ENCODE results near the gene SALL1.

Gene SALL1

GRCh38 chr16:51150888-51151320, at the start of gene SALL1:
TSS of gene SALL1 (minus strand) at chr16:51151270. CDS start at chr16:51151241, 29 bp downstream.
- DNase-seq = no peak

GRCh38 chr16:51200793-51201192, 49.7 kb upstream of the SALL1 start:
- no peak for DNase-seq

GRCh38 chr16:51197953-51198748, 47.1 kb upstream of the SALL1 start:
- DNase-seq = no peak

- no peak for DNase-seq
Observed at GRCh38 chr16:51193879-51194278, 42.8 kb upstream of the SALL1 start.

- DNase-seq = no peak
Observed at GRCh38 chr16:51184702-51185433, 33.8 kb upstream of the SALL1 start.

- DNase-seq = no peak
Observed at GRCh38 chr16:51181503-51181811, 30.4 kb upstream of the SALL1 start.

- no peak for DNase-seq
Observed at GRCh38 chr16:51180719-51181502, 29.8 kb upstream of the SALL1 start.

- no peak for DNase-seq
Observed at GRCh38 chr16:51175081-51175480, 24.0 kb upstream of the SALL1 start.

GRCh38 chr16:51172368-51172767, 21.3 kb upstream of the SALL1 start:
- DNase-seq = no peak

GRCh38 chr16:51168755-51169154, 17.7 kb upstream of the SALL1 start:
- DNase-seq = no peak

GRCh38 chr16:51167170-51167895, 16.3 kb upstream of the SALL1 start:
- no peak for DNase-seq

- no peak for DNase-seq
Observed at GRCh38 chr16:51166541-51166940, 15.5 kb upstream of the SALL1 start.

- DNase-seq = no peak
Observed at GRCh38 chr16:51166091-51166490, 15.0 kb upstream of the SALL1 start.

GRCh38 chr16:51165043-51165442, 14.0 kb upstream of the SALL1 start:
- DNase-seq = no peak

- DNase-seq = no peak
Observed at GRCh38 chr16:51164574-51164973, 13.5 kb upstream of the SALL1 start.

- DNase-seq = no peak
Observed at GRCh38 chr16:51163894-51164566, 13.0 kb upstream of the SALL1 start.

GRCh38 chr16:51163366-51163765, 12.3 kb upstream of the SALL1 start:
- no peak for DNase-seq

GRCh38 chr16:51161440-51162195, 10.5 kb upstream of the SALL1 start:
- DNase-seq = no peak

- DNase-seq = no peak
Observed at GRCh38 chr16:51159865-51160264, 8.8 kb upstream of the SALL1 start.

GRCh38 chr16:51159296-51159695, 8.2 kb upstream of the SALL1 start:
- DNase-seq = no peak

- no peak for DNase-seq
Observed at GRCh38 chr16:51157698-51158097, 6.6 kb upstream of the SALL1 start.

GRCh38 chr16:51156807-51157200, 5.7 kb upstream of the SALL1 start:
- no peak for DNase-seq

All from CD4-positive, alpha-beta T cell treated with Interleukin-17A for 4 hours (primary cell).